Measurements from ENCODE around the gene SNORC.

The SNORC gene

DNA sequence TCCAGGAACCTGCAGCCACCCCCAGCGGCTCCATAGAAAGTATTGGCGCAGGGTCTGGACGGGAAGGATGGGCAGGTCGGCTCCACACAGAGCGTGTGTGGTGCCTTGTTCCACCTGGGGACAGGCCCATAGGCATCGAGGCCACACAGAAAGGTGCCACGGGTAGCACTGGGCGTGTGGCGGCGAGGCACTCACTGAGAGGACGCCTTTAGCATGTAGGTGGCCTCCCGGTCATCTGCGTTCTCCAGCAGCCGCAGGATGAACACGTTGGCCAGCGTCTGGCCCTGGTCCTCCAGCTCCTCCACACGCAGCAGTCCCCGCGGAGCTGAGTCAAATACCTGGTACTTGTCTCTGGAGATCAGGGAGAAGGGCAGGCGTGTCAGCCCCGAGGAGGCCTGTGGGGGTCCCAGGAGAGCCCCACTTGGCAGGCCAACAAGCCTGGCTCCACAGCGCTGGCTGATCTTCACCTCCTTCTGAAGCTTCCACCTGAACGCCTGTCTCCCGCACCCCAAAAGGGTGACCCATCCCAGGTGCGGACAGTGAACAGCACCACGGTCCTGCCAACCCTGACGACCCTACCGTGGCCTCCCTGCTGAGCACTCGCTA, 13.2 kb downstream of the SNORC start:
- no peak for DNase-seq

DNA sequence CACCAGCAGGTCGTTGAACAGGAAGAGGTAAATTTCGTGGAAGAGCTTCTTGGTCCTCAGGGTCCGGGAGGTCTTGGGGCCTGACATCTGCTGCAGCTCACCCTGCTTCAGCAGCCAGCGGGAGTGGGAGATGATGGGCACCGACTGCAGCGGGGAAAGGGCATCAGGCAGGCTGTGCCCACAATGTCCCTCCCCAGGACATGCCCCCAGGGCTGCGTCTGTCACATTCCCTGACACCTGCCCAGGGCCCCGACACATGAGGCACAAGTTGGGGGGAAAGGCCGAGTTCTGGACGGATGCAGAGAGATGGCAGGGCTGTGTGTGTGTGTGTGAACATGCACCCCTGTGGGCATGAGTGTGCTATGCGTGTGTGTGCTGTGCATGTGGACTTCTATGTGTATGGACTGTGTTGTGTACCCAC, 13.9 kb downstream of the SNORC start:
- no peak for DNase-seq

DNA sequence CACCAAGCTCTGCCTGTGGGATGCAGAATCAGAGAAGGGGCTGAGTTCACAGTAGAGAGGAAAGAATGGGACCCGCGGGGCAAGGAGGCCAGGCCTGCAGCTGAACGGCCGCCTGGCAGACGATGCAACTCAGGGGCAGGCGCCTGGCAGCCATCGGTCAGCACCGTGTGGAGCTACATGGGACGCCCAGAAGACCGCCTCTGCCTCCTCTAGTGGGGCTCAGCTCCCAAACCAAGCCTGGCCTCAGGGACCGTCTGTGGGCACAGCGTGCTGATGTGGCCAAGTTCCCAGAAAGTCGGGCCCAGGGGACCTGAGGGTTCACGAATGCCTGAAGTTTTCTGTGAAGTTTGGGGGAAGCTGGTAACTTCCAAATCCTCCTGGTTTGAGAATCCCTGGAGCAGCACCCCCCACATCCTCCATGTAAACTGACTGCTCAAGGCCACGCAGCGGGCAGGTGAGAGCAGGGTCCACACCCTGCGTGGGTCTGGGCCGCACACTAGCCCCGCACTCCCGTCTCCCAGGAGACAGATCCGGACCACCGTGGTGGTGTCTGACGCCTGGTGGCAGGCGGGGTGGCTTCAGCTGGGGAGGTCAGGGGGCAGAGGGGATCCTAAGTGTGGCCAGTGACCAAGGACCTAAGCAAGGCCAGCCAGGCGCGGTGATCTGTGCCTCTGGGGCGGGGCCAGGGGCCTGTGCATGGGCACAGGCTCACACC, 14.6 kb downstream of the SNORC start:
- no peak for DNase-seq

DNA sequence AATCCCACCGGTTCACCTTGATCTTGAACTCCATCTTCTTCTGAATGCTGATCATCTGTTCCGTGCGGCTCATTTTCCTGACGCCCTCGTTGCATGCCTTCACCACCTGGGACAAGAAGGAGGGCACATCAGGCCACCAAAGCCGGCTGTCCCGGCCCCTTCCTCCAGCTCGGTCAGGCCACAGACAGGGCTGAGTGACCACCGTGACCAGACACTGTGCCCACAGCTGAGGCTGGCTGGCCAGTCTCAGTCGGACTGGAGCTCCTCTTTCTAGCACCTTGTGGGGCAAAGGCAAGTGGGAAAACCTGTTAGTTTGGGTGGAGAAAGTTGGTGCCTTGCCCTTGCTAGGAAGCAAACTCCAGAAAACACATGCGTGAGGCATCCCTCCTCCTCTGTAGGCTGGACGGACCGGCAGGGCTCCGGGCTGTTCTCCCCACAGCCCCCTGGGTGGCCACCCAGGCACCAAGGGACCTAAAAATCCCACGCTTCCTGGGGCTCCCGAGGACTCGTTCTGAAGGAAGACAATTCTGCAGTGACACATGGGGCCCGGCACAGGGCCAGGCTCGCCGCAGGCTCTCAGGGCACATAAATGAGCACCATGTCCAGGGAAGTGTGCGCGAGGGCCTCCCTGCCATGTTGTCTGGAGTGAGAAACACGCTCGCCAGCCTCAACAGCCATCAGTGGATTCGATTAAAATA, 15.3 kb downstream of the SNORC start:
- no peak for DNase-seq

DNA sequence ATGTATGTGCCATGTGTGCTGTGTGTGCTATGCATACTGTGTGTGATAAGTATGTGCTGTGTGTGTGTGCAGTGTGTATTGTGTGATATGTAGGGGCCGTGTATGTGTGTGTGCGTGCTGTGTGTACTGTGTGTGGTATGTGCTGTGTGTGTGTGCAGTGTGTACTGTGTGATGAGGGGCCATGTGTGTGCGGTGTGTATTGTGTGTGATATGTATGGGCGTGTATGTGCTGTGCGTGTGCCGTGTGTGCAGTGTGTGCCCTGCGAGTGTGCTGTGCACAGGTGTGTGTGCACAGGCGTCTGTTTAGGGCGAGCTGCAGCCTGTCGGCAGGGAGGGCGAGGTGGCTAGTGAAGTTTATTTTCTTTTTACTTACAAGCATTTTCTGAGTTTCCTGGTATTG, 16.1 kb downstream of the SNORC start:
- DNase-seq, result no peak

DNA sequence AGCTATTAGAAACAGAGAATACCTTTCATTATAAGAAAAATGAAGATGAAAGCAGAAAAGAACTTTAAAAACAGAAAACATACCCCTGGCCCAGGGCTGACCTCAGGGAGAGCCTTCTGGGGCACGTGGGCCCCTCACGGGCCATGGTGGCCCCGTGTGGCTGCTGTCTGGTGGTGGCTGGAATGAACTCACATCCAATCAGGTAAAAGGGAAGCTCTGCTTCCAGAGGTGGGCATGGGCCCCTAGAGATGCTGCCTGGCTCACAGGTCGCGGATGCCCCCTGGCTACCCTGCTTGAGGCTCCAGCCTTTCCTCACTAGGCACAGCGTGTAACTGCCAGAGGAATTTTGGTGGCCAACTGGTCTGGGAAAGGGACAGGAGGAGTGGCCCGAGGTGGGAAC, 16.6 kb downstream of the SNORC start:
- DNase-seq, result no peak

DNA sequence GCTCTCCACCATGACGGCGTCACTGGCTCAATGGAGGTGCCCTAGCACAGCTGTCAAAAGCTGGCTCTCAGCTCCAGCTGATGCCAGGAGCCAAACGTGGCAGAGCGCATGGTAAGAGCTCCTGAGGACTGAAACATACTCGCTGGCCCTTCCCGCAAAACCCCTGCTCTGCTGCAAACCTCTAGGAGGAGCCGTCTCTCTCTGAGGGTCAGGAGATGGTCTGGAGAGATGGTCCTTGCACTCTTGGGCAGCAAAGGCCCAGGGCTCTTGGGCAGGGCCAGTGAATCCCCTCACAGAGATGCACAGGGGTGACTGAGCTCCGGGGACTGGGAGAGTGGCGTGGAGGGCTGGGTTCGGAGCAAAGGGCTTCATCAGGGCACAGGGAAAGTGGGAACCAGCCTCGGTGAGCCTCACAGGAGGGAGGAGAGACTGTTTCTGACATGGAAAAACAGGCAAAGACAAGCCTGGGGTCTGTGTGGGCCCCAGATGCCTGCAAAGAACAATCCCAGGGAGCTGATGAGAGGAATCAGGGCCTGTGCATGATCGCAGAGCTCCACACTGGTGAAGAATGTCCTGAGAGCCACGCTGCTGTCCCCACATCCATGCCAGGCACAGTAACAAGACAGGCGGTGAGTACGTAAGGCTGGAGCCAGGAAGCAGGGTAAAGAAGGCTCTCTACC, 17.2 kb downstream of the SNORC start:
- DNase-seq, result no peak

DNA sequence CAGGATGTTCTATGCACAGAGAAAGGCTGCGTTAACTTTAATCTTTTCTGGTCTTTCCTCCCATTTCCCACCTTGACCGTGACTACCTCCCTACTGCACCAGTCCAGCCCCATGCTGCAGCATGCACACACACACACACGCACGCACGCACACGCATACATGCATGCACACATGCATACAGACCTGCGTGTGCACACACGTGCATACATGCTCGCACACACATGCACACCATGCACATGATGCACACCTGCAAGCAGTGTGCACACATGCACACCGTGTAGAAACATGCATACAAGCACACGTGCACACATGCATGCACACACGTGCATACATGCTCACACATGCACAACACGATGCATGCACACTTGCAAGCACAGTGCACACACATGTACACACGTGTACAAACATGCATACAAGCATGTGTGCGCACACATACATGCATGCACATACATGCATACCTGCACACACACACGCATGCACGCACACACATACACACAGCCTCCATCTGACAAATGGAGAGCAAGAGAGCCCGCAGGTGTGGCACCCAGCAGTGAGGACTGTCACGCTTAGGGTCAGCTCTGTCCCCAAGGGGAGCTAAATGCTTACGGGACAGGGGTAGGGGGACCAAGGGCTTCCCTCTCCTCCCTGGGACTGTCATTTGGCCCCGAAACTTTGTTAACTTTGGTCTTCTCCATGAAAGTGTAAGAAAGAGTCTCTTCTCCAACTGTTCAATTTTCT, 18.2 kb downstream of the SNORC start:
- no peak for DNase-seq

DNA sequence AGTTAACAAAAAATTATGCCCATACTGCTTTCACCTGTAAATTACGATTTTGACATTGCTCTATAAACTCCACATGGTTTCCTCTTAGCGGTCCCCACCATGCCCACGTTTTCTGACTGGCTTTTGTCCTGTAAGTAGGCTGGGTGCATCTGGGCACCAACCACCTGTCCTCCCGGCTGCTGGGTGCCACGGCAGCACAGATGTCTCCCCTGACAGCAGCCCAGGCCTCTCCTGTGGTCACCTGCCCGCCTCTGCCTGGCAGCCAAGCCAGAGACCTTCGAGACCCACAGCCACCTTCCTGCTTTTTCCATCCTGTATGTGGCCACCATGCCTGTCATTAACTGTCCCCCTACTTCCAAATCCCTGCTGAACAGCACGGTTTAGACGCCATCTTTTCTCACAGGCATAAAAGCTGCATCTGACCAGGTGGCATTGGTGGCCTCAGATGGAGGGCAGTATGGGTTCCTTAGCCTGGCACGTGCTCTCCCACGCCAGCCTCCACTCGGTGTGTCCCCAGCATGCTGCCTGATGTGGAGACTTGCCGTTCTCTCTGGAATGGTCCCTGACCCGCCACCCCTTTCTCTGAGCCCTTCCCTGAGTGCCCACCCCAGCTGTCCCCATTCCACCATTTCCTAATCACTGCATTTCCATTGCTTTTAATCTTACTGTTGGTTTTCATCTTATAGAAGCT, 18.9 kb downstream of the SNORC start:
- no peak for DNase-seq

DNA sequence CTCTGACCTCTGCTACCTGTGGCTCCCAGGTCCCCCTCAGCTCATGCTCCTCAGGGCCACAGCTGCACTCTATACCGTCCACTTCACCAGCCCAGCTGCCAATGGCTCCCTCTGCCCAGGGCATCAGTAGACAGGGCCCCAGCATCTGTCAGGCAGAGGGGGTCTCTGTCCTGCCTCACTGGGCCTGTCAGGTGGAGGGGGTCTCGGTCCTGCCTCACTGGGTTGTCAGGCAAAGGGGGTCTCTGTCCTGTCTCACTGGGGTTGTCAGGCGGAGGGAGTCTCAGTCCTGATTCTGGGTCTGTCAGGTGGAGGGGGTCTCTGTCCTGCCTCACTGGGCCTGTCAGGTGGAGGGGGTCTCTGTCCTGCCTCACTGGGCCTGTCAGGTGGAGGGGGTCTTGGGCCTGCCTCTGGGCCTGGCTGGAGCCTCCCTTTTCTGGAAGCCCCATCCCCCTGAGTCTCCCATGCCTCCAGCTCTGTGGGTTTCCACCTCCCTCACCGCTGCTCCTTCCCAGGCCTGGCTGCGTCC, 19.9 kb downstream of the SNORC start:
- DNase-seq, result no peak

DNA sequence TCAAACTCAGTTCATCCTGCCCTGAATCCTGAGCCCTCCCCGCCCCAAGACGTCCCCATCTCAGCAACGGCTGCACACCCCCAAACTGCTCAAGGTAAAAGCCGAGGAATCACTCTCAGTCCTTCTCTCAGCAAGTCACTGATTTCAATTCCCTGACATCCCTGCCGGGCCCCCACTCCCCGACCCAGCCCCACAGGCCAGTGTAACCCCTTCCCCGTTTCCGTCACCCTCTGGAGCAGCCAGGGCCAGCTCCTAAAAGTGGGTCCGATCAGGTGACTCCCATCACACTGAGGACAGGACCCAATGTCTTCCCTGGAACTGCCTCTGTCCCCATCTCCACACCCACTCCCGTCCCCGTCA, 20.5 kb downstream of the SNORC start:
- DNase-seq, result no peak

DNA sequence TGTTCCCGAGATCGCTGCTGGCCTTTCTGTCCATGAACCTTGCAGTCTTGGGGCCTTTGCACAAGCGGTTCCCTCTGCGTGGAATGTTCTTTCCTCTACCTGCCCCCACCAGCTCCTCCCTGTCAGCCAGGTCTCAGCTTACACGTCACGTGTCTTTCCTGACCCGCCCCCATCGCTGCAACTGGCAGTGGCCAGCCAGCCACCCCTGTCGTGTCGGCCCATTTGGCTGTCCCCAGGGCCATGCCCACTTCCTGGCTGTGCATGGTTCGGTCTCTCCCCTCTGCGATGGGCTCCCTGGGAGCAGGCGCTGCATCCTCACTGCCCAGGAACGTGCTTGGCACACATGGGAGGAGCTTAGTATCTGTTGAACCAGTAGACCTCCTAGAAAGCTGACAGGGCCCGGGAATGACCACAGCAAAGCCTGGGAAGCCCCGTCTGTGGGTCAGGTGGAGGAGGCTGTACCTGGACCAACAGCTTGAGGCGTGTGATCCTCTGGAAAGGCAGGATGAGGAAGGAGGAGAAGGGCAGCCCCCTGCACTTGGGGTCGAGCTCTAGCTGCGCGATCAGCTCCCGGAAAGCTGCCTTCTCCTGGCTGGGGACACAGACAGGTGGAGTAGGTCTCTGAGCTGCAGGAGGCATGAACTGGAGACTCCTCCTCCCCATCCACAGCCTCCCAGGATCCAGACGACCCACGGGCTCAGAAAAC, 21.0 kb downstream of the SNORC start:
- DNase-seq, result no peak

DNA sequence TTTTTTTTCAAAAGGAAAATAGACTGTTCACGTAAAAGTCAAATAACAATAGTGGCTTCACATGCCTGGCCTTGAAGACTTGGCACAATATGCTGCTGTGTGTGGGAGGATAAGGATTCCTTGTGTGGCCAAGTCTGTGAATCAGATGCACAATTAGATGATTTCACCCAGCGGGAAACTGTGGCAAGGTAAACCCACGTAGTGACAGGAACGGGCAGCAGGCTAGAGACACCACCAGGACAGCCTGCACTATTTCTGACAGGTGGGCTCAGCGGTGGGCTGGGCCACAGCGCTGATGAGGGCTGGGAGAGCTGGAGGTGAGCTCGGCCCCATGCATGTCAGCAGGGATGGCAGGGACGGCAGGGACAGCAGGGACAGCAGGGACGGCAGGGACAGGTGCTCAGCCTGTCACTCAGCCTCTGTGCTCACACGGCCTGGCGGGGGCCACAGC, 21.6 kb downstream of the SNORC start:
- no peak for DNase-seq

DNA sequence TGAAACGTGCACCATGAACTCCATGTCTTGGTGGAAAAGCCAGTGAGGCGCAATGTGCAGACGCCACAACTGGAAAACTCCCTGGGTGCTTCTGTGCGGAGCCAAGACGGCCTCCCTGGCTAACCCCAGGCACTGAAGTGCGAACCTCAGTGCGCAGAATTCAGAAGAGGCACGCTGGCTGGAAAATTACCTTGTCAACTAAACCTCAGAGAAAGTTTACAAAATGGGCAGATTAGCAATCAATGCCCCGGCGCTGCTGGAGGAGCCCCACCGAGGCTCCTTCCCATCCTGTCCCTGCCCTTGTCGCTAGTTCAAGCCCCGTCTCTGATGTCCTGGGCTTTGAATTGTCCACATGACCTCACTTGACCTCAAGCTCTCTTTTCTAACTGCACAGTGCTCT, 22.2 kb downstream of the SNORC start:
- DNase-seq, result no peak

DNA sequence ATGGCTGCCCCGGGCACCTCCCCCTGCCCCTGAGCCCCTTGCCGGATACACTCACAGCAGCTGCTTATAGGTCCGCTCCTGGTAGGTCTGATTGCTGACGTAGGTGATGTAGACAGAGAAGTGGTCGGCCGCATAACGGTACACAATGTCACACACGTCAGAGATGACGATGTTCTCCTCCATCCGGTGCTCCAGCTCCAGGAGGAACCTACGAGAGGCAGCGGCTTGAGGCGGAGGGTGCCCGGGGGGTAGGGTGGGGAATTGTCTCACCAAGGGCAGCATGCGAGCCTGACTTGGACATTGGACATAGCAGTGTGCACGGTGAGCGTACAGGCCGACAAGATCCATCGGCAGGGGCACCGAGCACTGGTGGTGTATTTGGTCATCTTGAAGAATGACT, 22.8 kb downstream of the SNORC start:
- no peak for DNase-seq

DNA sequence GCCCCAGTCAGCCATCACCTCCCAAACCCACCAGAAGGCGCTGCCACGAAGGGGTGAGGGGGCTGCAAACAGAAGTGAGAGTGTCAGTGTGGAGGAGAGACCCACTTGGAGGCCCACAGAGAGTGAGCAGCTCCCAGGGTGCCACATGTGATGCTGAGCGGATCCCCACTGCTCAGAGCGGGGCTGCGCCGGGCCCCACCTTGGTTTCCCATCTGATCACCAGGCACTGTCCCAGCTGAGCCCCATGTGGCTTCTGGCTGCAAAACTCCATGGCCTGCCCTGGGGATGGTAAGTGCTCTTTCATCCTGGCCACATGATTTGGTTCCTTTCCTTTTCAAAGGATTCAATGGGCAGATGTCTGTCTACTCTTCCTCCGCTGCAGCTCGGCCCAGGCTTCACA, 23.8 kb downstream of the SNORC start:
- no peak for DNase-seq

DNA sequence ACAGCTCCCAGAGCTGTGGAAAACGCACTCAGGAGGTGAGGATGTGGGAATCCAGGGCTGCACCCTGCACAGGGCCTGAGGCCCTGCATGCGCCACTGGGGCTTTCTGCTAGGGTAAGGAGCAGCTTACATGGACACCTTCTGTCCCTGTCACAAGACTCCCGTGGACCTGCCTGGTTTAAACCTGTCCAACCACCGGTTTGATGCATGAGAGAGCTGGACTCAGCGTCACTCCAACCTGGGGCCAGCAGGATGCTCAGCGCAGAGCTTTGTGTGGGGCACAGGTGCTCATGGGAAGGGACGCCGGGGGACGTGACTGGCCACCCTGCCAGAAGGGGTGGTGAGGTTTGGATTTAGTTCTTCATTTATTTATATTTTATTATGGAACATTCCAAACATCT, 24.2 kb downstream of the SNORC start:
- no peak for DNase-seq

DNA sequence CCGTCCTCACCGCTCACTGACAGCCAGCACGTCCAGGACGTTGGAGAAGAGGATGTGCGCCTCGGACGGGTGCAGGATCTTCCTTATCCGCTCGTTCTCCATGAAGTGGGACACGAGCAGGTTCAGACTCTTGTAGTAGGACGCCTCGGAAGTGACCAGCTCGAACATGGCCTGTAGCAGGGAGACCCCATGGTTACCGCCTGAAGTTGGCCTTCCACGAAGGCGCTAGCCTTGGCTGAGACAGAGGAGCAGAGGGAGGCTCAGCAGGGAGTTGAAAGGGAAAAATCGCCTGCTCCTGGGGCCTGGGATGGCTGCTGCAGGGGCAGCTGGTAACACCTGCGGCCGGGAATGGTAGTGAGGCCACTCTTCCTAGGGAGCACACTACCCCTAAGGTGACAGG, 24.7 kb downstream of the SNORC start:
- no peak for DNase-seq

DNA sequence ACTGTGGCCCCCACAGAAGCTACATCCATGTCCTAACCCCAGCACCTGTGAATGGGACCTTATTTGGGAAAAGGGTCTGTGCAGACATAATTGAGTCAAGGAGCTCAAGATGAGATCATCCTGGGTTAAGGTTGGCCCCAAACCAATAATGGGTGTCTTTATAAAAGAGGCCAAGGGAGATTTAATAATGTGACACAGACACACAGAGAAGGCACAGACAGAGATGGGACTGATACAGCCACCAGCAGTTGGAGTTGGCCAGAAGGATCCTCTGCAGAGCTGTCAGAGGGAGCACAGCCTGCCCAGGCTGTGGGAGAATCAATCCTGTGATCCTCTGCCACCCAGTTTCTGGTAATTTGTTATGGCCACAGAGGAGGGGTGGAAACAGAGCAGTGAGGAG, 26.0 kb downstream of the SNORC start:
- DNase-seq, result no peak

DNA sequence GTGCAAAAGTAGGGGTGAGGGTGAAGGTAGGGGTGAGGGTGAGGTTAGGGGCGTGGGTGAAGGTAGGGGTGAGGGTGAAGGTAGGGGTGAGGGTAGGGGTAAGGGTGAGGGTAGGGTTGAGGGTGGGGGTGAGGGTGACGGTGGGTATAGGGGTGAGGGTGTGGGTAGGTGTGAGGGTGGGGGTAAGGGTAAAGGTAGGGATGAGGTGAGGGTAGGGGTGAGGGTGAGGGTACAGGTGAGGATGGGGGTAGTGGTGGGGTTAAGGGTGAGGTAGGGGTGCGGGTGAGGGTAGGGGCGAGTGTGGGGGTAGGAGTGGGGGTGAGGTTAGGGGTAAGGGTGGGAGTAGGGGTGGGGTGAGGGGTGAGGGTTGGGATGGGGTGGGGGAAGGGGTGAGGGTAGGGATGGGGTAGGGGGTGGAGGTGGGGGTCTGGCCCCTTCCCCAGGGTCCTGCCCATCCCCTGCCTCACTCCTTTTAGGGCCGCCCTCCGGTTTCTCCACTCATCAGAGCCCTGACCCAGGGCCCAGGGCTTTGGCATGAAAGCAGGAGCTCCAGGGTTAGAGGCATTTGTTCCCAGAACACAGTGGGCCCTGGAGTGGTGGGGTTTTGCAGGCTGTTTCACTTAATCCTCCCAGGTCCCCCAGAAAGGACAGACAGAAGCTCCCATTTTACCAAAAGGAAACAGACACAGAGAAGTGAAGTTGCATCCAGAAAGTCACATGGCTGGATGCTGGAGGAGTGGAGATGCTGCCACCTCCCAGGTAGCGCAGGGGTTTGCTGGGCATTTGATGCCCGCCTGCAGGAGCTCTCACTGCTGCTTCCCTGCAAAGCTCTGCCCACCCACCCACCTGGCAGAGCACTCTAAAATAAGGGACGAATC, 26.9 kb downstream of the SNORC start:
- no peak for DNase-seq

Data from GF-D8 (cell line).